Measurements from ENCODE around the gene SLITRK1.

Gene SLITRK1

DNA sequence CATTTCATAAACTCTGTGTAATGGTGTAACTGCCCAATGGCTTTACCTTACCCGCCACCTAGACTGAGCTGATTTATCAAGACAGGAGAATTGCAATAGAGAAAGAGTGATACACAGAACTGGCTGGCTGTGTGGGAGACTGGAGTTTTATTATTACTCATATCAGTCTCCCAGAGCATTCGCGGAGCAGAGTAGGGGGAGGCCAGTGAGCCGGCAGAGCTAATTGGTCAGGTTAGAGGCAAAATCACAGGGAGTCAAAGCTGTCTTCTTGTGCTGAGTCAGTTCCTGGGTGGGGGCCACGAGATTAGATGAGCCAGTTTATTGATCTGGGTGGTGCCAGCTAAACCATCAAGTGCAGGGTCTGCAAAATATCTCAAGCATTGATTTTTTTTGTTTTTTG, 23.4 kb upstream of the SLITRK1 start:
- no peak for DNase-seq (ENCODE audit: low spot score)
- in situ Hi-C loops (cut with MboI; ENCODE audit: low pct_unique_long_range_greater_than_20kb, low sequenced_read_pairs, unreplicated experiment), result no loop called here
- TF ChIP-seq, protein P1, sequence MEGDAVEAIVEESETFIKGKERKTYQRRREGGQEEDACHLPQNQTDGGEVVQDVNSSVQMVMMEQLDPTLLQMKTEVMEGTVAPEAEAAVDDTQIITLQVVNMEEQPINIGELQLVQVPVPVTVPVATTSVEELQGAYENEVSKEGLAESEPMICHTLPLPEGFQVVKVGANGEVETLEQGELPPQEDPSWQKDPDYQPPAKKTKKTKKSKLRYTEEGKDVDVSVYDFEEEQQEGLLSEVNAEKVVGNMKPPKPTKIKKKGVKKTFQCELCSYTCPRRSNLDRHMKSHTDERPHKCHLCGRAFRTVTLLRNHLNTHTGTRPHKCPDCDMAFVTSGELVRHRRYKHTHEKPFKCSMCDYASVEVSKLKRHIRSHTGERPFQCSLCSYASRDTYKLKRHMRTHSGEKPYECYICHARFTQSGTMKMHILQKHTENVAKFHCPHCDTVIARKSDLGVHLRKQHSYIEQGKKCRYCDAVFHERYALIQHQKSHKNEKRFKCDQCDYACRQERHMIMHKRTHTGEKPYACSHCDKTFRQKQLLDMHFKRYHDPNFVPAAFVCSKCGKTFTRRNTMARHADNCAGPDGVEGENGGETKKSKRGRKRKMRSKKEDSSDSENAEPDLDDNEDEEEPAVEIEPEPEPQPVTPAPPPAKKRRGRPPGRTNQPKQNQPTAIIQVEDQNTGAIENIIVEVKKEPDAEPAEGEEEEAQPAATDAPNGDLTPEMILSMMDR (IDR thresholded peaks at IDR 0.05; ENCODE audit: extremely low read depth, insufficient read depth, missing control alignments), result no peak

- DNase-seq (ENCODE audit: low spot score), result no peak
- TF ChIP-seq, protein P1 (IDR thresholded peaks at IDR 0.05; ENCODE audit: extremely low read depth, insufficient read depth, missing control alignments), result no peak
- in situ Hi-C loops (cut with MboI; ENCODE audit: low pct_unique_long_range_greater_than_20kb, low sequenced_read_pairs, unreplicated experiment), result no loop called here
Observed at GRCh38 chr13:83895994-83896580, 13.8 kb upstream of the SLITRK1 start.

DNA sequence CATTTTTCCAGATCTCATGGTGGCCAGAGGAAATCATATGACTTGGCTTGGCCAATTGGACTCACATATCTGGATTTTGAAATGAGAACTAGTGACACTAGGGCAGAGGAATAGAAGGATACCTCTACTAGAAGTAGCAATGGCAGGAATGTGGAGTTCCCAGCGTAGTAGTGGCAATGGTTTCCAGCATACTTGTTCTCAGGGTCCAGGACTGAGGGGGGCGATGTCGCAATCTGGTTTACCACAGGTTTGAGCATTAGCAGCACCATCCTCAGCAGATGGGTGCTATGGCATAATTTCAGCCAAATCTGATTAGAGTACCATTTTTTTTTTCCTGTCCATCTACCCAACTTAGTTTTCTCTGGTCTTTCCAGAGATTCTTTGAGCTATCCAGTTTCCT, 8.1 kb upstream of the SLITRK1 start:
- no peak for DNase-seq (ENCODE audit: low spot score)
- in situ Hi-C loops (cut with MboI; ENCODE audit: low pct_unique_long_range_greater_than_20kb, low sequenced_read_pairs, unreplicated experiment), result no loop called here
- TF ChIP-seq, protein P1 (IDR thresholded peaks at IDR 0.05; ENCODE audit: extremely low read depth, insufficient read depth, missing control alignments), result no peak

- in situ Hi-C loops (cut with MboI; ENCODE audit: low pct_unique_long_range_greater_than_20kb, low sequenced_read_pairs, unreplicated experiment), result no loop called here
- no peak for DNase-seq (ENCODE audit: low spot score)
- TF ChIP-seq, protein P1 (IDR thresholded peaks at IDR 0.05; ENCODE audit: extremely low read depth, insufficient read depth, missing control alignments), result no peak
Observed at GRCh38 chr13:83884141-83884540, 1.9 kb upstream of the SLITRK1 start.

- in situ Hi-C loops (cut with MboI; ENCODE audit: low pct_unique_long_range_greater_than_20kb, low sequenced_read_pairs, unreplicated experiment), result no loop called here
- TF ChIP-seq, protein P1 (IDR thresholded peaks at IDR 0.05; ENCODE audit: extremely low read depth, insufficient read depth, missing control alignments), result no peak
- no peak for DNase-seq (ENCODE audit: low spot score)
Observed at GRCh38 chr13:83883061-83883523, 818 bp upstream of the SLITRK1 start.

GRCh38 chr13:83882606-83882959, 309 bp upstream of the SLITRK1 start:
- TF ChIP-seq, protein P1 (IDR thresholded peaks at IDR 0.05; ENCODE audit: extremely low read depth, insufficient read depth, missing control alignments), result no peak
- in situ Hi-C loops (cut with MboI; ENCODE audit: low pct_unique_long_range_greater_than_20kb, low sequenced_read_pairs, unreplicated experiment), result no loop called here
- DNase-seq (ENCODE audit: low spot score), result no peak

Data from GM13977 (cell line).